Keratinocyte (primary cell): ENCODE measurements around the gene LYVE1. TPM values are rescaled to one million over a fixed set of nuclear protein-coding genes. Genes with fewer than 3 reads are reported as not detected.

ENCODE experiments used
- DNase-seq: peaks from one replicate; pipeline ENCODE4 v3.0.0-alpha.2; 2011; ENCODE audit warnings: low read depth, missing footprints, low spot score
- FAIRE-seq: peaks from 2 replicates; lab custom pipeline; 2011; peaks lifted over from hg19 to GRCh38; lab: Jason Lieb, UNC
- H2AFZ ChIP-seq: 2 replicates; pipeline ENCODE4 v1.6.0; 2012; ENCODE audit warnings: low read length, control low read depth, inconsistent platforms; ENCODE audit not compliant: control insufficient read depth
- H3K27ac ChIP-seq: 2 replicates; pipeline ENCODE4 v1.5.1; 2011; ENCODE audit warnings: low read length; ENCODE audit not compliant: control insufficient read depth, insufficient read depth
- H3K27me3 ChIP-seq: 3 replicates; pipeline ENCODE4 v1.6.0; 2011; ENCODE audit warnings: low read length; ENCODE audit not compliant: control insufficient read depth, insufficient read depth; ENCODE audit errors: extremely low read depth
- H3K36me3 ChIP-seq, 2 experiments: 2 replicates in 1 of 2; 3 replicates in 1 of 2; pipeline ENCODE4 v1.5.1; 2011; ENCODE audit warnings: low read length in 2 of 2, mild to moderate bottlenecking in 1 of 2; ENCODE audit not compliant: control insufficient read depth in 2 of 2, insufficient read depth in 2 of 2; ENCODE audit errors: extremely low read depth in 1 of 2
- H3K4me1 ChIP-seq: 3 replicates; pipeline ENCODE4 v1.5.1; 2011; ENCODE audit warnings: low read length; ENCODE audit not compliant: control insufficient read depth, insufficient read depth; ENCODE audit errors: extremely low read depth
- H3K4me2 ChIP-seq: 3 replicates; pipeline ENCODE4 v1.6.0; 2011; ENCODE audit warnings: low read depth, low read length; ENCODE audit not compliant: control insufficient read depth, insufficient read depth; ENCODE audit errors: extremely low read depth
- H3K4me3 ChIP-seq, 3 experiments: fragments of 200-600 bp in 1 of 3; sonication (generic) in 1 of 3; 2 replicates in 2 of 3; 3 replicates in 1 of 3; pipeline ENCODE4 v1.5.1; 2011 to 2016; ENCODE audit warnings: low read length in 3 of 3, mild to moderate bottlenecking in 3 of 3, control low read depth in 2 of 3, inconsistent platforms in 1 of 3, low read depth in 1 of 3, mixed read lengths in 1 of 3, mixed run types in 1 of 3, moderate library complexity in 1 of 3; ENCODE audit not compliant: control insufficient read depth in 2 of 3, insufficient read depth in 2 of 3; ENCODE audit errors: extremely low read depth in 1 of 3
- H3K79me2 ChIP-seq: 2 replicates; pipeline ENCODE4 v1.6.0; 2012; ENCODE audit warnings: low read length; ENCODE audit not compliant: control insufficient read depth, insufficient read depth
- H3K9ac ChIP-seq: 3 replicates; pipeline ENCODE4 v1.6.0; 2011; ENCODE audit warnings: low read length; ENCODE audit not compliant: control insufficient read depth, insufficient read depth; ENCODE audit errors: extremely low read depth
- H3K9me1 ChIP-seq: 3 replicates; pipeline ENCODE4 v1.6.0; 2011; ENCODE audit warnings: low read length; ENCODE audit not compliant: control insufficient read depth, insufficient read depth; ENCODE audit errors: extremely low read depth
- H3K9me3 ChIP-seq: 2 replicates; pipeline ENCODE4 v1.5.1; 2012; ENCODE audit warnings: low read depth, low read length; ENCODE audit not compliant: control insufficient read depth
- H4K20me1 ChIP-seq: 3 replicates; pipeline ENCODE4 v1.6.0; 2011; ENCODE audit warnings: low read length; ENCODE audit not compliant: control insufficient read depth, insufficient read depth; ENCODE audit errors: extremely low read depth
- CTCF ChIP-seq, 3 experiments: IDR thresholded peaks in 1 of 3; conservative IDR thresholded peaks in 1 of 3; optimal IDR thresholded peaks in 1 of 3; 2 replicates in 2 of 3; 3 replicates in 1 of 3; pipeline versions ENCODE3 to v1.5.1; 2011; ENCODE audit warnings: low read length in 3 of 3, mild to moderate bottlenecking in 3 of 3, moderate library complexity in 2 of 3, control low read depth in 1 of 3, inconsistent platforms in 1 of 3; ENCODE audit not compliant: insufficient read depth in 2 of 3; ENCODE audit errors: extremely low read depth in 1 of 3
- EZH2 ChIP-seq: IDR thresholded peaks from one replicate; pipeline ENCODE4 v1.6.1; 2012; ENCODE audit warnings: inconsistent platforms, mild to moderate bottlenecking, low read length, moderate library complexity
- dilution Hi-C: fragments of 300-500 bp; cut with MboI; formaldehyde crosslinking; loops from one replicate; pipeline ENCODE4 v1.7.0; 2020; ENCODE audit warnings: low sequenced_read_pairs; ENCODE audit not compliant: extremely low pct_ligation_motif_present
- polyA plus RNA-seq, 5 experiments: library from polyadenylated mRNA; depleted of rRNA in 3 of 5; stranded (reverse) in 3 of 5; stranded (forward) in 1 of 5; unstranded in 1 of 5; fragments of >200 nt; gene quantifications; 1 replicate in 1 of 5; 2 replicates in 3 of 5; 3 replicates in 1 of 5; pipeline versions ENCODE4 v1.2.1 to v1.2.3, GENCODE V29; 2011 to 2012; ENCODE audit warnings: missing spikeins in 2 of 5, low read depth in 1 of 5, low replicate concordance in 1 of 5

Gene LYVE1
- polyA plus RNA-seq, 1 donor (not counting 4 experiments of a cell fraction or from before 2014, with no cell fraction given), result not detected

GRCh38 chr11:10529279-10529678, 39.2 kb downstream of the LYVE1 start:
- Histone ChIP-seq H3K4me3 (no peak overlapping the region), H3K4me2 (no peak overlapping the region), H3K4me1 (peaks cover 22% of the 10 kb centered on the region), H3K9me3 (no peaks in the 10 kb centered on the region), H3K27ac (no peak overlapping the region), H2AFZ (no peak overlapping the region), H3K36me3 (peaks cover 0 to 8% of the 10 kb centered on the region in 2 experiments), H3K27me3 (no peaks in the 10 kb centered on the region), H3K9me1 (no peaks in the 10 kb centered on the region), H4K20me1 (no peaks in the 10 kb centered on the region), H3K79me2 (no peaks in the 10 kb centered on the region), H3K9ac (no peak overlapping the region)
- dilution Hi-C loops, result no loop called here
- FAIRE-seq (no peak), DNase-seq (no peak)
- TF ChIP-seq CTCF (optimal IDR thresholded peaks at IDR 0.05 in 1 of 3, IDR thresholded peaks at IDR 0.05 in 1 of 3, conservative IDR thresholded peaks at IDR 0.05 in 1 of 3; ENCODE audit: extremely low read depth in 1 of 3, insufficient read depth in 2 of 3, low read length in 3 of 3) (no peak), EZH2 (no peak)

- Histone ChIP-seq H3K4me3 (no peak overlapping the region), H3K4me2 (no peak overlapping the region), H3K9me3 (no peaks in the 10 kb centered on the region), H3K27me3 (no peaks in the 10 kb centered on the region), H3K9me1 (no peaks in the 10 kb centered on the region), H3K27ac (peak overlapping the region; percentile 73), H4K20me1 (no peaks in the 10 kb centered on the region), H3K79me2 (no peaks in the 10 kb centered on the region), H3K9ac (no peak overlapping the region), H3K36me3 (peaks cover 0 to 6% of the 10 kb centered on the region in 2 experiments), H3K4me1 (peaks cover 25% of the 10 kb centered on the region), H2AFZ (no peak overlapping the region)
- DNase-seq (no peak), FAIRE-seq (no peak)
- TF ChIP-seq EZH2 (no peak), CTCF (optimal IDR thresholded peaks at IDR 0.05 in 1 of 3, IDR thresholded peaks at IDR 0.05 in 1 of 3, conservative IDR thresholded peaks at IDR 0.05 in 1 of 3; ENCODE audit: extremely low read depth in 1 of 3, insufficient read depth in 2 of 3, low read length in 3 of 3) (no peak)
- dilution Hi-C loops, result no loop called here
These were observed 40.3 kb downstream of the LYVE1 start for GRCh38 chr11:10528121-10528520.
